HFFc6 (cell line): ENCODE measurements around the gene ZMYND15. TPM values are rescaled to one million over a fixed set of nuclear protein-coding genes. Genes with fewer than 3 reads are reported as not detected.

Experiments used
- DNase-seq: peaks from one replicate; pipeline ENCODE4 v3.0.0-alpha.2; 2018
- H3K27ac Mint-ChIP-seq: 2 replicates; pipeline ENCODE4 v1.8.0; 2020; ENCODE audit warnings: mild to moderate bottlenecking, mixed read lengths
- H3K27me3 Mint-ChIP-seq: 2 replicates; pipeline ENCODE4 v1.8.0; 2021; ENCODE audit warnings: mild to moderate bottlenecking, moderate library complexity, mixed read lengths; ENCODE audit not compliant: insufficient read depth
- H3K36me3 Mint-ChIP-seq: 2 replicates; pipeline ENCODE4 v1.8.0; 2021; ENCODE audit warnings: low read depth, mixed read lengths
- H3K4me1 Mint-ChIP-seq: 2 replicates; pipeline ENCODE4 v1.8.0; 2020; ENCODE audit warnings: low read depth, mixed read lengths
- H3K4me3 Mint-ChIP-seq: 2 replicates; pipeline ENCODE4 v1.8.0; 2020; ENCODE audit warnings: mild to moderate bottlenecking, moderate library complexity, mixed read lengths
- H3K9me3 Mint-ChIP-seq: 2 replicates; pipeline ENCODE4 v1.8.0; 2020; ENCODE audit warnings: mild to moderate bottlenecking, mixed read lengths
- total RNA-seq, 6 experiments: library from RNA; stranded (reverse); fragmentation: NEBNext Ultra II Directional; extraction: Animal tissue kit (Norgen Biotek cat#: 25700); gene quantifications; 2 replicates in 1 of 6; 3 replicates in 5 of 6; pipeline ENCODE4 v1.2.3, GENCODE V29; 2021
- TF ChIP-seq, protein P1 (sequence below): fragments of 200-600 bp; sonication (generic); IDR thresholded peaks from 2 replicates; pipeline ENCODE4 v1.5.0; 2021; ENCODE audit warnings: antibody characterized with exemption, mild to moderate bottlenecking

Gene ZMYND15
- total RNA-seq, 6 experiments from 2014 or later, result not detected

DNA sequence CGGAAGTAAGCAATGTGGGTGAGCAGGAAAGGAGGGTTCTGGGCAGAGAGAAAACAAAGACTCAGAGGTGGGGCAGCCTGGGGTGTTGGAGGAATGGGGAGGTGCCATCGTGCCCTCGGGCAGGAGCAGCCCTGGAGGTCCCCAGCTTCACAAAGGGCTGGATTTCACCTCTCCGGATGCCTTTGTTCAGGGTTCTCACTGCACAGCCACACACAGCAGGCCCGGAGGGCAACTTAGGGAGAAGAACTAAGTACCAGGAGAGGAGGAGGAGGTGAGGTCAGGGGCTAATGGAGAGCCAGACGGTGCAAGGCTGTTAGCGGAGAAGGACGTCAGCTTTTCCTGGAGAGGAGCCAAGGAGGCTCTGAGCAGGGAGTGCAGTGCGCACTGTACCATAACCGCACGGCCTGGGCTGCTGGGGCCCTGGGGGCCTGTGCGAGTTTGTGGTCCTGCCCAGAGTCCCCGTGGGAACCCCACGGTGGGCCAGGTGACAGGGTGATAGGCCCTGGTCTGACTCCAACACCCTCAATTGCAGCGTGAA, 19.9 kb upstream of the ZMYND15 start:
- Mint-ChIP-seq H3K36me3 (no peaks in the 10 kb centered on the region), H3K4me1 (peaks cover 13% of the 10 kb centered on the region), H3K27me3 (no peaks in the 10 kb centered on the region; the same call in none of the 2 replicates), H3K27ac (no peak overlapping the region), H3K9me3 (no peaks in the 10 kb centered on the region), H3K4me3 (no peak overlapping the region)
- DNase-seq, result no peak
- TF ChIP-seq, protein P1, sequence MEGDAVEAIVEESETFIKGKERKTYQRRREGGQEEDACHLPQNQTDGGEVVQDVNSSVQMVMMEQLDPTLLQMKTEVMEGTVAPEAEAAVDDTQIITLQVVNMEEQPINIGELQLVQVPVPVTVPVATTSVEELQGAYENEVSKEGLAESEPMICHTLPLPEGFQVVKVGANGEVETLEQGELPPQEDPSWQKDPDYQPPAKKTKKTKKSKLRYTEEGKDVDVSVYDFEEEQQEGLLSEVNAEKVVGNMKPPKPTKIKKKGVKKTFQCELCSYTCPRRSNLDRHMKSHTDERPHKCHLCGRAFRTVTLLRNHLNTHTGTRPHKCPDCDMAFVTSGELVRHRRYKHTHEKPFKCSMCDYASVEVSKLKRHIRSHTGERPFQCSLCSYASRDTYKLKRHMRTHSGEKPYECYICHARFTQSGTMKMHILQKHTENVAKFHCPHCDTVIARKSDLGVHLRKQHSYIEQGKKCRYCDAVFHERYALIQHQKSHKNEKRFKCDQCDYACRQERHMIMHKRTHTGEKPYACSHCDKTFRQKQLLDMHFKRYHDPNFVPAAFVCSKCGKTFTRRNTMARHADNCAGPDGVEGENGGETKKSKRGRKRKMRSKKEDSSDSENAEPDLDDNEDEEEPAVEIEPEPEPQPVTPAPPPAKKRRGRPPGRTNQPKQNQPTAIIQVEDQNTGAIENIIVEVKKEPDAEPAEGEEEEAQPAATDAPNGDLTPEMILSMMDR, result no peak

DNA sequence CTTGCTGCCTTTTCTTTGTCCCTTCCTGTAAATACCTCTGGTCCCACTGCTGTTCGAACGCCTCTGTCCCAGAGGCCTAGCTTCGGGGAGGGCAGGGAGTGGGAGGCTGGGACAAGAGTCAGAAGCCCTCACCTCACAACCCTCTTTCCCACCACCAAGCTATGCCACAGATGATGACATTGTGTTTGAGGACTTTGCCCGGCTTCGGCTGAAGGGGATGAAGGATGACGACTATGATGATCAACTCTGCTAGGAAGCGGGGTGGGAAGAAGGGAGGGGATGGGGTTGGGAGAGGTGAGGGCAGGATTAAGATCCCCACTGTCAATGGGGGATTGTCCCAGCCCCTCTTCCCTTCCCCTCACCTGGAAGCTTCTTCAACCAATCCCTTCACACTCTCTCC, 18.8 kb upstream of the ZMYND15 start:
- no peak for DNase-seq
- TF ChIP-seq, protein P1, result no peak
- H3K4me1 Mint-ChIP-seq, result peaks cover 13% of the 10 kb centered on the region
- H3K4me3 Mint-ChIP-seq, result no peak overlapping the region
- H3K9me3 Mint-ChIP-seq, result no peaks in the 10 kb centered on the region
- peaks cover 3% of the 10 kb centered on the region for H3K27me3 Mint-ChIP-seq
- no peak overlapping the region for H3K27ac Mint-ChIP-seq
- no peaks in the 10 kb centered on the region for H3K36me3 Mint-ChIP-seq

DNA sequence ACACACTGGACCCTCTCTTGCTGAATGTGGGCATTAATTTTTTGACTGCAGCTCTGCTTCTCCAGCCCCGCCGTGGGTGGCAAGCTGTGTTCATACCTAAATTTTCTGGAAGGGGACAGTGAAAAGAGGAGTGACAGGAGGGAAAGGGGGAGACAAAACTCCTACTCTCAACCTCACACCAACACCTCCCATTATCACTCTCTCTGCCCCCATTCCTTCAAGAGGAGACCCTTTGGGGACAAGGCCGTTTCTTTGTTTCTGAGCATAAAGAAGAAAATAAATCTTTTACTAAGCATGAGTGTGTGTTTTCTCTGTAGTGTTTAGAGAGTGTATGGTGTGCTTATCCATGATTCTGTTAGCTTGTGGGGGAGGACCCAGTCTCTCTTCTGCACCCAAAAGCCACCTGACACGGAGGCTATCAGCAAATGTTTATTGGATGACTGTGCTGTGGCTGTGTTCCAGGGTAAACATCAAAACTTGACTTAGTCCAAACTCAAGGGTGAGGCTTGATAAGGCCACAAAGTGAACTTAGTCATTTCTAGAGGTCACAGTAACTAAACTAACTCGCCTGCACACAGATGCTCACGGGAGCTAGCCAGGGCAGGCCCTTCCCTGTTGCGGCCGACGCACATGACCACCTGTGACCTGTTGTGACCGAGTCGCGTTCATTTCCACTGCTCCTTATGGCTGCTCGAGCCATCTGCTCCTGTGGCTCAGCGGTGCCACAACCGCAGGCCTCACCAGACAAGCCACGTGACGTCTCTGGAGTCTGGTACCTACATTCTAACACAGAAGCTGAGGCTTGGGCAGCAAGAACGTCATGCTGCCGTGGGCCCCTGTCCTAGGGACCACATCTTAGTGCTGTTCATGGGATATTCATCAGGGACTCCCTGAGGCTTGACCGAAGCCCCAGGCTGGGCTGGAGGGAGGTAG, 18.2 kb upstream of the ZMYND15 start:
- Mint-ChIP-seq H3K9me3 (no peaks in the 10 kb centered on the region), H3K27me3 (peaks cover 5% of the 10 kb centered on the region), H3K27ac (no peak overlapping the region), H3K36me3 (no peaks in the 10 kb centered on the region), H3K4me3 (no peak overlapping the region), H3K4me1 (peaks cover 13% of the 10 kb centered on the region)
- DNase-seq, result no peak
- TF ChIP-seq, protein P1, result no peak

DNA sequence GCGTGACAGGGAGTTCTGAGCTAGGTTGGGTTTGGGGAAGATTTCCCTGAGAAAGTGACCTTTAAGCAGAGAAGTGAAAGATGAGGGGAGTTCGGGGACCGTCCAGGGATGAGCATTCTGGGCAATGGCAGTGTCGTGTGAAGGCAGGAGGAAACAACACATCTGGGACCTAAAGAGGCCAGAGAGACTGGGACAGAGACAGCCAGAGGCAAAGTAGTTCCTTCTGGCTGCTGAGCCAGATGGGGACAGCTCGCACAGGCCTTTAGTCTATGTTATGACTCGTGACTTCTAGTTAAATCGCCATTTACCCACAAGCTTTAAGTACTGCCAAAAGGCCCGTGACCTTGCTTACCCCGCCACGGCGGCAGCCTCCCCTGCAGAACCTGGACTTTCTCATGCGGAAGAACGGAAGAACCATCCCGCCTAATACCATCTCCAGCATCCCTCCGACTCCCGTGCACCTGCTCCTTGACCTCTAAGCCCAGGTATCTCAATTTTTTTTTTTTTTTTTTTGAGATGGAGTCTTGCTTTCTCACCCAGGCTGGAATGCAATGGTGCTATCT, 16.9 kb upstream of the ZMYND15 start:
- Mint-ChIP-seq H3K27me3 (peaks cover 10% of the 10 kb centered on the region), H3K4me1 (peaks cover 13% of the 10 kb centered on the region), H3K9me3 (no peaks in the 10 kb centered on the region), H3K4me3 (no peak overlapping the region), H3K27ac (no peak overlapping the region), H3K36me3 (no peaks in the 10 kb centered on the region)
- TF ChIP-seq, protein P1, result no peak
- no peak for DNase-seq

DNA sequence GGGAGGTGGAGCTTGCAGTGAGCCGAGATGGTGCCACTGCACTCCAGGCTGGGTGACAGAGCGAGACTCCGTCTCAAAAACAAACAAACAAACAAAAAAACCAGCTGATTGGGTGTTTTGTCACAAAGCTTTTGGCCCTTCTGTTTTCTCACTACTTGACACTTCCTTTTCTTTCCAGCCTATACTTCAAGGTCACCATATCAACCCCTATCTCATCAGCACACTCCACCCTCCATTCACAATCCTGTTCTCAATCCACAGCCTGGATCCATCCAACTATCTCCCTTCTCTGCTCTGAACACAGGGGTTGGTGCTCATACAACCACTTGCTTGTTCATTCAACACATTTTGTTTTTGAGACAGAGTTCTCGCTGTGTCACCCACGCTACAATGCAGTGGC, 15.0 kb upstream of the ZMYND15 start:
- H3K4me1 Mint-ChIP-seq, result peaks cover 13% of the 10 kb centered on the region
- TF ChIP-seq, protein P1, result no peak
- no peaks in the 10 kb centered on the region for H3K9me3 Mint-ChIP-seq
- peaks cover 12% of the 10 kb centered on the region for H3K27me3 Mint-ChIP-seq
- H3K36me3 Mint-ChIP-seq, result no peaks in the 10 kb centered on the region
- DNase-seq, result no peak
- no peak overlapping the region for H3K27ac Mint-ChIP-seq
- H3K4me3 Mint-ChIP-seq, result no peak overlapping the region
